ENCODE data around the gene BTNL9.

The BTNL9 gene

GRCh38 chr5:181086884-181087205 lies 46.8 kb downstream of the BTNL9 start:
- no peaks in the 10 kb centered on the region for H3K27me3 ChIP-seq (ENCODE audit: insufficient read depth, poor library complexity, severe bottlenecking)

GRCh38 chr5:181087309-181087708 lies 47.2 kb downstream of the BTNL9 start:
- Histone ChIP-seq H3K27ac (replicated peaks) (no peak overlapping the region), H3K4me3 (replicated peaks; ENCODE audit: insufficient read depth, low read length) (no peak overlapping the region), H3K27me3 (ENCODE audit: insufficient read depth, poor library complexity, severe bottlenecking) (no peaks in the 10 kb centered on the region)
- DNase-seq (ENCODE audit: low read depth in 1 of 2, low spot score in 1 of 2), result no peak
- TF ChIP-seq CTCF (IDR thresholded peaks at IDR 0.05; ENCODE audit: insufficient read depth, low read length), result no peak
- TF ChIP-seq POLR2AphosphoS5 (IDR thresholded peaks at IDR 0.05; ENCODE audit: low read depth), result no peak
- TF ChIP-seq SPI1 (IDR thresholded peaks at IDR 0.05; ENCODE audit: borderline replicate concordance, low read depth), result no peak
- no peak for TF ChIP-seq GABPA (IDR thresholded peaks at IDR 0.05; ENCODE audit: low read depth)
- no peak for TF ChIP-seq REST (IDR thresholded peaks at IDR 0.05; ENCODE audit: insufficient replicate concordance, low read depth)

More at GRCh38 chr5:181086884-181087205, 46.8 kb downstream of the BTNL9 start:
- Histone ChIP-seq H3K27ac (replicated peaks) (no peak overlapping the region), H3K4me3 (replicated peaks; ENCODE audit: insufficient read depth, low read length) (no peak overlapping the region)
- no peak for TF ChIP-seq GABPA (IDR thresholded peaks at IDR 0.05; ENCODE audit: low read depth)
- no peak for TF ChIP-seq SPI1 (IDR thresholded peaks at IDR 0.05; ENCODE audit: borderline replicate concordance, low read depth)
- no peak for TF ChIP-seq POLR2AphosphoS5 (IDR thresholded peaks at IDR 0.05; ENCODE audit: low read depth)
- no peak for TF ChIP-seq REST (IDR thresholded peaks at IDR 0.05; ENCODE audit: insufficient replicate concordance, low read depth)
- no peak for TF ChIP-seq CTCF (IDR thresholded peaks at IDR 0.05; ENCODE audit: insufficient read depth, low read length)
- no peak for DNase-seq (ENCODE audit: low read depth in 1 of 2, low spot score in 1 of 2)

GRCh38 chr5:181088289-181088688 lies 48.2 kb downstream of the BTNL9 start:
- Histone ChIP-seq H3K27ac (replicated peaks) (no peak overlapping the region), H3K4me3 (replicated peaks; ENCODE audit: insufficient read depth, low read length) (no peak overlapping the region), H3K27me3 (ENCODE audit: insufficient read depth, poor library complexity, severe bottlenecking) (no peaks in the 10 kb centered on the region)
- DNase-seq (ENCODE audit: low read depth in 1 of 2, low spot score in 1 of 2), result no peak
- TF ChIP-seq REST (IDR thresholded peaks at IDR 0.05; ENCODE audit: insufficient replicate concordance, low read depth), result no peak
- TF ChIP-seq CTCF (IDR thresholded peaks at IDR 0.05; ENCODE audit: insufficient read depth, low read length), result no peak
- TF ChIP-seq POLR2AphosphoS5 (IDR thresholded peaks at IDR 0.05; ENCODE audit: low read depth), result no peak
- no peak for TF ChIP-seq GABPA (IDR thresholded peaks at IDR 0.05; ENCODE audit: low read depth)
- TF ChIP-seq SPI1 (IDR thresholded peaks at IDR 0.05; ENCODE audit: borderline replicate concordance, low read depth), result no peak

All from HL-60 (cell line).